Stimulated activated CD8-positive, alpha-beta memory T cell treated with anti-CD3 and anti-CD28 coated beads, Interleukin-12 subunit alpha, Interleukin-12 subunit beta, amount 100 ng/mL, for 1 hour (primary cell): Measurements from ENCODE around the gene MIB2.
"Not testable (repeated sequence)": the region's sequence is repeated elsewhere in the genome, so short reads cannot be mapped to it uniquely, and the experiment has no call there.

ENCODE experiments used
- DNase-seq: peaks from one replicate; pipeline ENCODE4 v3.0.0-alpha.2; 2020; ENCODE audit warnings: low read depth

Gene MIB2

DNA sequence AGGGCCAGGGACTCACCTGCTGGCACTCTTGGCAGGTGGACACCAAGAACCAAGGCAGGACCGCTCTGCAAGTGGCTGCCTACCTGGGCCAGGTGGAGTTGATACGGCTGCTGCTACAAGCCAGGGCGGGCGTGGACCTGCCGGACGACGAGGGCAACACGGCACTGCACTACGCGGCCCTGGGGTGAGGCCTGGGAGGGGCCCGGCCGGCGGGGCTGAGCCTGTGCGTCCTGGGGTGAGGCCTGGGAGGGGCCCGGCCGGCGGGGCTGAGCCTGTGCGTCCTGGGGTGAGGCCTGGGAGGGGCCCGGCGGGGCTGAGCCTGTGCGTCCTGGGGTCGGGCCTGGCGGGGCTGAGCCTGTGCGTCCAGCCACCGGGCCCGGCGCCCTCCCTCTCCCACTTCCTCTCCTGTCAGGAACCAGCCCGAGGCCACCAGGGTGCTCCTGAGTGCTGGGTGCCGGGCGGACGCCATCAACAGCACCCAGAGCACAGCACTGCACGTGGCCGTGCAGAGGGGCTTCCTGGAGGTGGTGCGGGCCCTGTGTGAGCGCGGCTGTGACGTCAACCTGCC is 12.0 kb downstream of the MIB2 start:
- no peak for DNase-seq

DNA sequence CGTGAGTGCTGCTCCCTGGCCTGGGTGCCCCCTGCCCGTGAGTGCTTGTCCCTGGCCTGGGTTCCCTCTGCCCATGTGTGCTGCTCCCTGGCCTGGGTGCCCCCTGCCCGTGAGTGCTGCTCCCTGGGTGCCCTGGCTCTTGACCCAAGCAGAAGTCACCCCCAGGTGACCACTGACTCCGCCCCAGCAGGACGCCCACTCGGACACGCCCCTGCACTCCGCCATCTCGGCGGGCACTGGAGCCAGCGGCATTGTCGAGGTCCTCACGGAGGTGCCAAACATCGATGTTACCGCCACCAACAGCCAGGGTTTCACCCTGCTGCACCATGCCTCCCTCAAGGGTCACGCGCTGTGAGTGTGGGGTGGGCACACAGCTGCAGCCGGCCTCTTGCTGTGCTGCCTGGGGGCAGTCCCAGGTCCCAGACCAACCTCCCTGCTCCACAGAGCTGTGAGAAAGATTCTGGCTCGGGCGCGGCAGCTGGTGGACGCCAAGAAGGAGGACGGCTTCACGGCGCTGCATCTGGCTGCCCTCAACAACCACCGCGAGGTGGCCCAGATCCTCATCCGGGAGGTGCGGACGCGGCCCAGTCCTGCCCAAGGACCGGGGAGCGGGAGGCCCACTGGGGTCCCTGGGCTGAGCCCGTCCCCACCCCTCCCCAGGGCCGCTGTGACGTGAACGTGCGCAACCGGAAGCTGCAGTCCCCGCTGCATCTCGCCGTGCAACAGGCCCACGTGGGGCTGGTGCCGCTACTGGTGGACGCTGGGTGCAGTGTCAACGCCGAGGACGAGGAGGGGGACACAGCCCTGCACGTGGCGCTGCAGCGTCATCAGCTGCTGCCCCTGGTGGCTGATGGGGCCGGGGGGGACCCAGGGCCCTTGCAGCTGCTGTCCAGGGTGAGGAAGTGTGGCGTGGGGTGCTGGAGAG is 12.8 kb downstream of the MIB2 start:
- DNase-seq, result no peak

DNA sequence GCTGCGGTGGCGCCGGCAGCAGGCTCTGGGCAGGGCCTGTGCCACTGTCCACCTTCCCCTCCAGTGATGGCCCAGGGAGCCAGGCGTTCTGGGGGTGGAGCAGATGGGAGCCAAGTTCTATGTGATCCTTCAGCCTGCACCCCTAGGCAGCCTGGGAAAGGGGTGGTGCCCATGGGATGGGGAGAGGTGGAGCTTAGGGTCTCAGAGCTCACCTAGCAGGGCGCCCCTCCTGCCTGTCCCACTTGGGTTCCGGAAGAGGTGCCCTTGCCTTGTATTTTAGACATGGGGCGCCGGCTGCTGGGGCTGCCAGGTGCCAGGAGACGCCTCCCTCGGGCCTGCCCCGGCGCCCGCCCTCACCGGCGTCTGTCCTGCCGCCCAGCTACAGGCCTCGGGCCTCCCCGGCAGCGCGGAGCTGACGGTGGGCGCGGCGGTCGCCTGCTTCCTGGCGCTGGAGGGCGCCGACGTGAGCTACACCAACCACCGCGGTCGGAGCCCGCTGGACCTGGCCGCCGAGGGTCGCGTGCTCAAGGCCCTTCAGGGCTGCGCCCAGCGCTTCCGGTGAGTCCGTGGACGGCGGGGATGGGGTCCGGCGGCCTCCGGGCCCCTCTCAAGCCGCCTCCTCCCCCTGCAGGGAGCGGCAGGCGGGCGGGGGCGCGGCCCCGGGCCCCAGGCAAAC is 13.6 kb downstream of the MIB2 start:
- no peak for DNase-seq

DNA sequence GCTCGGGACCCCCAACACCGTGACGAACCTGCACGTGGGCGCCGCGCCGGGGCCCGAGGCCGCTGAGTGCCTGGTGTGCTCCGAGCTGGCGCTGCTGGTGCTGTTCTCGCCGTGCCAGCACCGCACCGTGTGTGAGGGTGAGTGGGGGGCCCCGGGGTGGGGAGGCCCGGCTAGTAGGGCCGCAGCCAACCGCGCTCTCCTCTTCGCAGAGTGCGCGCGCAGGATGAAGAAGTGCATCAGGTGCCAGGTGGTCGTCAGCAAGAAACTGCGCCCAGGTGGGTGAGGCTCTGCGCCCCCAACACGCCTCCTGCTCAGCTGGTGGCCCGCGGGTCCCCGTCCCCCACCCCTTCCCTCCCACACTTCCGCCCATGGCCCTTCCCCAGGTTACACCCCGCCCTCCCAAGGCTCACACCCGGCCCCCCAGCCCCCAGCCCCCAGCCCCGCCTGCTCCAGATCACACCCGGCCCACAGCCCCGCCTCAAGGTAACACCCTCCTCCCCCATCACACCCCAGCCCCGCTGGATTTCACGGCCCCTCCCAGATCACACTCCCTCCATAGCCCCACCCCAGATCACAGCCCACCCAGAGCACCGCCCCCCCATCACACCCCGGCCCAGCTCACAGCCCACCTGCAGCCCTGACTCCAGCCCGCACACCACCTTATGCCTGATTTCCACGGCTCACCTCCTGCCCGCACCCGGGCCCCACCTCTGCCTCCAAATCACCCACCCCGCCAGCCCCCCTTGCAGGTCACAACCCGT is 14.3 kb downstream of the MIB2 start:
- peak; percentile 64 for DNase-seq

DNA sequence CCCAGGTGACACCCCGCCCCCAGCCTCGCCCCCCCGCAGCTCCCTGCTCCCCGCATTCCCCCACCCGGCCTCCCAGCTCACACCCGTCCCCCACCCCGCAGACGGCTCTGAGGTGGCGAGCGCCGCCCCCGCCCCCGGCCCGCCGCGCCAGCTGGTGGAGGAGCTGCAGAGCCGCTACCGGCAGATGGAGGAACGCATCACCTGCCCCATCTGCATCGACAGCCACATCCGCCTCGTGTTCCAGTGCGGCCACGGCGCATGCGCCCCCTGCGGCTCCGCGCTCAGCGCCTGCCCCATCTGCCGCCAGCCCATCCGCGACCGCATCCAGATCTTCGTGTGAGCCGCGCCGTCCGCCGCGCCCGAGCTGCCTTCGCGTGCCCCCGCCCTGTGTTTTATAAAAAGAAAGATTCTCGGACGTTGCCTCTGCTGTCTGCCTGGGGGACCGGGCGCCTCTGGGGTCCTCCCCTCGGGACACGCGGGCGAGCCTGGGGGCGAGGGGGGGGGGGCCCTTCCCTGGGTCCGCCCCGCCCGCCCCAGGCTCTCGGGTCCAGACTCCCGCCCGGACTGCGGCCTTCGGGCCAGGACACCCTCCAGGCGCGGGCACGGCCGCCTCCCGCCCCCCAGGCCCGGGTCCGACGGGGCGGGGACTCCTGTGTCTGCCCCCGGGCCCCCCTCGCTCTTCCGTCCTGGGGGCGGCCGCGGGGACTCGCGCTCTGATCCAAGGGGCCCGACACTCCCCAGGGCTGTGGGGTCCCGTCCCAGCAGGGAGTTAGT is 15.1 kb downstream of the MIB2 start:
- DNase-seq, result peak; percentile 88

DNA sequence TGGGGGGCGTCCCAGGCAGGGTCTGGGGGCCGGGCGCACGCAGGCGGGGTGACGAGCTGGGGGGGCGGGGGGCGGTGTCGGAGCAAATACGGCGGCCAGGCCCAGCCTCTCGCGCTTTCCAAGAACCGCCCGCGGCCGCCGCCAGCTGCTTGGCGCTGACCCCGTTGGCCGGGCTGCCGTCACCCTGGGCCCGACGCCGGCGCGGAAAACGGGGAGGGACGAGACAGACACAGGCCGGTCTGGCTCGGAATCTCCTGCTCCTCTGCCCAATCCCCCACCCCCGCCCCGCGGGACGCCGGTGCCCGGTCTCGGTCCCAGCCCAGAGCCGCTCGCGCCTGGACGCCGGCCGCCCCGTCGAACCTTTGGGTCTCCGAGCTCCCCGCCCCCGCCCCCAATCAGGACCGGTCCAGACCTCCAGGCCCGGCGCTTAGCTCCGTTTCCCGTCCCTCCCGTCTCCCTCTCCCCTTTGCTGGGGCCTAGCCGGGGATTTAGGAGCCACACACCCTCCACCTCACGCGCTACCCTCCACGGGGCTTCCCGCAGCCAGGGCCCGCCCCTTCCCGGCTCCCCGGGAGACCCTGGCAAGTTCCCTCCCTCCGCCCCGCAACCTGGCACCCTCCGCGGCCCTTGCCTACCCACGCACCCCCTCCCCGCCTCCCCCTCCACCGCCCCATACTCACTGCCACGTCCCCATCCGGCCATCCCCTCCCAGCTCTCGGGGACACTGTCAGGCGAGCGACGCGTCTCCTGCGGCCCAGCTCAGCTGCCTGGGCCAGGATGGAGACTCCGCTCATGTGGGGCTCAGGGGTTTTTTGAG is 15.9 kb downstream of the MIB2 start:
- no peak for DNase-seq

DNA sequence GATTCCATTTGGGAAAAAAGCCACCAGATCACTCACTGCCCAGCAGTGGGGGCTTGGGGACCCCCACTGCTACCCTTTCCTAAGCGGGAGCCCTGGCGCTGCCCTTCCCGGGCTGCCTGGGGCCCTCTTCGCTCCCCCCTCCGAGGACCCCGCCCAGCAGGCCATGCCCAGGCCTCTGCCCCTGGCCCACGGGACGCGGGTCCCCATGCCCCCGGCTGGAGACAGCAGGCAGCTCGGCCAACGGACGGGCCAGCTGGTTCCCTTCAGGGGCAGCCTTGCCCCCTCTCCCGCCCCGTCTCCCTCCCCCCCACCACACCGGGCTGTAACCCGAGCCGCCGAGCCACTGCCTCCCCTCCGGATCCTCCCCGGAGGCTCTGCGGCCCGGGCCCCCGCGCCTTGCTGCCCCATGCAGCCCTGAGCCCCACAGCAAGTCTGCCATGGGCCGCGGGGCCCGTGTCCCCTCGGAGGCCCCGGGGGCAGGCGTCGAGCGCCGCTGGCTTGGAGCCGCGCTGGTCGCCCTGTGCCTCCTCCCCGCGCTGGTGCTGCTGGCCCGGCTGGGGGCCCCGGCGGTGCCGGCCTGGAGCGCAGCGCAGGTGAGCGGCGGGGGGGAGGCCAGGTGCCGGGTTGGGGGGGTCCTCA is 16.6 kb downstream of the MIB2 start, which contains the start of gene MMP23B:
Gene MMP23B, plus strand, starts transcription at position 392 of the 639 bp plus-strand sequence. Its CDS starts 46 bp downstream, at position 438.
- DNase-seq, result no peak

DNA sequence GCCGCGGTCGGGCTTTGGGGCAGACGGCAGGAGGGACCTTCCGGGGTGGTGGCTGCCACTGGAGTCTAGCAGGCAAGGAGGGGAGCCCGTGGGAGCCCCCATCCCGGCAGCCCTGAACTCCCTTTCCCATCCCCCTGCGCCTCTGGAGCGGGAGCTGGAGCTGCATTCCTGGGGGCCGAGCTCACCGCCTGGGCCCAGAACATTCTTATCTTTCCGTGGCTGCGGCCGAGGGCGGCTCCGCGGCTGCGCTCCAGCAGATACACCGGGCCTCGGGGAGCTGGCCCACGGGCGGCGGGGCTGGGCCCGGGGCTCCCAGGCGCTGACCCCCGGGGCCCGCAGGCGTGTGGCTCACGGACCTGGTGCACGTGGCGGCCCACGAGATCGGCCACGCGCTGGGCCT is 18.1 kb downstream of the MIB2 start:
- not testable (repeated sequence) for DNase-seq

DNA sequence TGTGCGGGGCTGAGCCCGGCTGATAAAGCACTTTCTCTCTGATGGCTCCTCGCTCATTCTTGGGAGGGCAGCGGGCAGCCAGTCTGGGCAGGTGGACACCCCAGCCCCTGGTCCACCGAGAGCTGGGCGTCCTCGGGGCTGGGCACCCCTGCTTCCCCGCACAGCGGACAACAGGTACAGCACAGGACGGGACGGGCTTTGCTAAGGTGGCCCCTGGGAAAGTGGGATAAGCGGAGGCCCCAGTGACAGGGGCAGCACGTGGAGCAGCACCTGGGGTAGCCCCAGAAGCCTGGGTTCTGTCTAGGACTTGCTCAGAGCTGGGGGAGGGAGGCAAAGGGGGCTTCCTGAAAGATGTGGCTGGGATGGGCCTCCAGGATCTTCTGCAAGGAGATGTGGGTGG is 19.3 kb downstream of the MIB2 start:
- not testable (repeated sequence) for DNase-seq

DNA sequence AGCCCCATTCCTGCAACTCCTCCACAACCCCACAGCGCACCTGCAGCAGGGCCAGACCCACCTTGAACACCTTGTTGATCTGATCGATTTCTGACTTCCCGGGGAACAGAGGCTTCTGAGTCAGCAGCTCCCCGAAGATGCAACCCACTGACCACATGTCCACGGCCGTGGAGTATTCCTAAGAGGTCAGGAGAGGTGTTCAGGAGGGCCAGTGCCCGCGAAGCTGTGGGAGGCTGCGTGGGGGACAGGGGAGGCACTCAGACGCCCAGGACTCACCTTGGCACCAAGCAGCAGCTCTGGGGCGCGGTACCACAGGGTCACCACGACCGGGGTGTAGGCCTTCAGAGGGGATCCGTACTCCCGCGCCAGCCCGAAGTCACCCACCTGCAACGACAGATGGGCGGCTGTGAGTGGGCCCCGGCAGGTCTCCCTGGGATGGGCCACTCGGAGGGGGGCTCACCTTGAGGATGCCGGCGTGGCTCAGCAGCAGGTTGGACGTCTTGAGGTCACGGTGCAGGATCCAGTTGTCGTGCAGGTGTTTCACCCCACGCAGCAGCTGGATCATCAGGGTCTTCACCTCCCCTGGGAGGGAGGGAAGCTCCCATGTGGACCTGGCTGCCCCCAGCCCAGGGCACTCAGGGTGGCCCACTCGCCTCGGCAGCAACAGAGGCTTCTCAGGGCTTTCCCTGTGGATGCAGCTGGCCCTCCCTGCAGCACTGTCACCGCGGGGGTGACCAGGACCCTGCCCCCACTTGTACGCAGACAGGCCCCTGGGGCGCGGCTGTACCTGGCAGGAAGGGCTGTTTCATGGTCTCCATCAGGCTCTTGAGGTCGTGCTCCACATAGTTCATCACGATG is 21.6 kb downstream of the MIB2 start:
- not testable (repeated sequence) for DNase-seq

DNA sequence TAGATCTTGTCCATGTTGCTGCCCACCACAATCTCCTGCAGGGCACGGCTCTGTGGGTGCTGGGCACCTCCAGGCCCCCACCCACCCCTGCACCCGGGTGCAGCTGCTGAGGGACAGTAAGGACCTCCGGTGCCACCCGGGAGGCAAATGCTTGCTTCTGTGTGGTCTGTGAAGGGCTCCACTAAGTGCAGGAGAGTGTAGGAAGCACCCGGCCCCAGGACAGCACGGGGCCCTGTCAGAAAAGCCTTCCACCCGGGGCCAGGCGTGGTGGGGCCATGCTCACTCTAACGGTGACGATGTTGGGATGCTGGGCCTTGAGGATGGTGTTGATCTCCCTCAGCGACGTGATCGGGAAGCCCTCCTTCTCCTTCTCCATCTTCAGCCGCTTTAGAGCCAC is 22.2 kb downstream of the MIB2 start:
- not testable (repeated sequence) for DNase-seq

DNA sequence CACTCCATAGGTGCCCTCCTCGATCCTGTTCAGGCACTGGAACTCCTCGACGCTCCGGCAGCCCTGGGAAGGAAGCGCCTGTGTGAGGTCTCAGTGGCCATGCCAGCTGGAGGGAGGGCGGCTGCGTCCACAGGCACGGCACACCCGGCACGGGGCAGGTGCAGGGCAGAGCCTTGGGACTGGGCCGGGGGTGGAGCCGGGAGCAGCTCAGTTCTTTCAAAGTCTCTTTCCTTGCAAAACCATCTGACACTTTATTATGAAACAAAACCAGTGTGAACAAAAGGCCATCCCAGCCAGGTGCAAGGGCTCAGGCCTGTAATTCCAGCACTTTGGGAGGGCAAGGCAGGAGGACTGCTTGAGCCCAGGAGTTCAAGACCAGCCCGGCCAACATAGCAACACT is 23.2 kb downstream of the MIB2 start:
- DNase-seq, result not testable (repeated sequence)

DNA sequence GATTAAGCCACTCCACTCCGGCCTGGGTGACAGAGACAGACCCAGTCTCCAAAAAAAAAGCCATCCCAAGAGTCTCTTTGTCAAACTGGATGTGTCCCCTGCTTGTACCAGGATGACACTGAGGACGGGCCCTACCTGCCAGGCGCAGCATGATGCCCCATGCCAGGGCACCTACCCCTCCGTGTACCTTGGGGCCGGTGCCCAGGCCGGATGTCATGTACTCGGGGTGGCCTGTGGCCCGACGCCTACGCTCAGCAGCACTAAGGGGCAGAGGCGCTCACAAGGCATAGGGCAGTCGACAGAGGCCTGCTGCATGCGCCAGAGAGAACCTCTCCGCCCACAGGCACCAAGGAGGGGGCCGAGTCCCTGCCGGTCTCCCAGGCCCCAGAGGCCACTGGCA is 24.1 kb downstream of the MIB2 start:
- not testable (repeated sequence) for DNase-seq

DNA sequence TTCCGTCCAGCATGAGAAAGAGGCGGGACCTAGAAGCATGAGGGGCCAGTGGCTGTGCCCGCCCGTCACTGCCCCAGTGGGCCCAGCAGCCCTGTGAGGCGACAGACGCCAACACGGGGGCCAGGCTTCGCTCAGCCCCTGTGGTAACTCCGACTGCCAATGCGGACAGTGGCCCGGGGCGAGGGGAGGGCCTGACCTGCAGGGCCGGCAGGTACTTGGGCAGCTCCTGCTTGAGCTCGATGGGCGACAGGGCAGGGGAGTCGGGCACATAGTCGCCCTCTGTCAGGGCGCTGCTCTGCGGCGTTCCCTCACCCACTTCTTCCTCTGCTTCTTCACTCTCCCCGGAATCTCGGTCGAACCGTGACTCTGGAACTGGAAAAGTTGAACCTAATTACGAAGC is 24.8 kb downstream of the MIB2 start:
- DNase-seq, result not testable (repeated sequence)

DNA sequence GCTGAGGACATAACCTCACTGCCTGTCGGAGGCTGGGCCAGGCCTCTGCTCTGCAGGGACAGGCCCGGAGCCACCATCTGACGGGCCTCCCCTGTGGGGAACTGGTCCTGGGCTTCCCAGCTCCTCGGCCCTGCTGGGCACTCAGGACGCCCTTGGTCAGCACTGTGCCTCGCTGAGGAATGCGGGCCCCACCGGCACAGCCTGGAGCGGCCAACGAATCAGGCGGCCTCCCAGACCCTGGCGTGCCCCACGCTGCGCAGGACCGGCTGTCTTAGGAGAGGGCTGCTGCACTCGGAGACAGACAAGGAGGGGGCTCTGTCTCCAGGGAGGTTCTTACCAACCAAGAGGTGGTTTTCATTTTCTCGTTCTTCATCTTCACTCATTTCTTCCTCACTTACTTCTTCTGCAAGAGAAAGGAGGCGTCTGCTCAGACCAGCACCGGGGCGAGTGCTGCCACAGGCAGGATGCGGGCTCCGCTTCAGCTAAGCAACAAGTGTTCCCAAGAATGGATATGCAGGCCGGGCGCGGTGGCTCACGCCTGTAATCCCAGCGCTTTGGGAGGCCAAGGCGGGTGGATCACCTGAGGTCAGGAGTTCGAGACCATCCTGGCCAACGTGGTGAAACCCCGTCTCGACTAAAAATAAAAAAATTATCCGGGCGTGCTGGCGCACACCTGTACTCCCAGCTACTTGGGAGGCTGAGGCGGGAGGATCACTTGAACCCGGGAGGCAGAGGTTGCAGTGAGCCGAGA is 25.6 kb downstream of the MIB2 start:
- not testable (repeated sequence) for DNase-seq

DNA sequence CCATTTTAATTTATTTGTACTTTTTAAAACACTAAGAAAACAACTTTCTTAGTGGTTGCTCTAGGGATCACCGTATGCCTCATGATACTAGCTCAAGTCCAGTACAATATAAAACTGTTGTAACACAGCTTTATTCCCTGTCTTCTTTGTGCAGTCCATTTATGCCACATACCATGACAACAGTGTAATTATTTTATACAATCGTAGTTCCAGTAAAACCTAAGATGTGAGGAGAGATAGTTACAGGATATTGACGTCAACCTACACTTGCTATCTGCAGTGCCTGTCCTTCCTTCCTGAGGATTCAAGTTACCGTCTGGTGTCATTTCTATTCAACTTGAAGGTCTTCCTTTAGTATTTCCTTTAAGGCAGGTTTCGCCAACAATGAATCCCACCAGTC is 31.0 kb downstream of the MIB2 start:
- not testable (repeated sequence) for DNase-seq

DNA sequence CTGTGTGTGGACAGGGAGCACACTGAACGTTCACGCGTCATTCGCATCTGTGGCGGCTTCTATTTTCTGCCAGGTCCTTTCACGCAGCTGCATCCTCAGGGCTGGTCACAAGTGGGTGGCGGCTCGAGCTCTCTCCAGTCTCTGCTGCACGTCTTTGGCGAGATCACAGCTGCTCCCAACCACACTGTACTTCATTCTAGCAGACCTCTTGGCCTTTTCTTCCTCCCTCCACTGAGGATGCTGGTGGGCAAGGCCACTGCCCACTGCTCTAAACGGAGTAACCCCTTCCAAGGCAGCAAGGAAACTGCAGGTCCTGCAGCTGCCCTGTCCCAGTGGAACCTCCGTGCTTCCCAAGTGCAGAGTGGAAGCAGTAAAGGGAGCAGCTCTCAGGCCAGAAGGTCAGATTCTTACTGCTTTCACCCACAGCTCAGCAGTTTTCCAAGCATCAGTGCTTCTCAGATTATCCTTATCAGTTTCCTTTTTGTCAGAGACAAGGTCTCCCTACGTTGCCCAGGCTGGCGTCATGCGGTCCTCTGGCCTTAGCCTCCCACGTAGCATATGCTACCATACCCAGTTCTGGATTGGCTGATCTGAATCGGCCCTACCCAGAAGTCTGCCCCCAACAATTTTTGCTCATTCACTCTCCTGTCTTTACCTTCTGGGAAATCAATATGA is 32.4 kb downstream of the MIB2 start:
- DNase-seq, result not testable (repeated sequence)

DNA sequence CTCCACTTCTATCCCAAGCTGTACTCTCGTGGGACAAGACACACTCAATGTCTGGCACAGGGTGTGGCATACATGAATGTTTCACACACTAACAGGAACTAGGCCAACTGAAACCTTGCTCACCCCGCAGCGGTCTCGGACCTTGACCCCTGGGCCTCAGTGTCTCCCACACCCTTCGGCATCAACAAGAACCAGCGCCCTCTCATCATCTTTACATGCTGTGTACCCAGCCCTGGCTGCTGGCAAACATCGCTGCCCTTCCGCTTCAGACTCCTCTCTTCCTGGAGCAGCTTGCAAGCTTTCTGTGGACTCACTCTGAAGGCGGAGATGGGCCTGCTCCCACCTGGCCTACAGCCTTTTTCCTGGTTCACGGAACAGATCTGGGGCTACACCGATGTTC is 33.0 kb downstream of the MIB2 start:
- DNase-seq, result not testable (repeated sequence)
